DMS53 treated with DMSO at 0.1 percent for 48 hours (cell line): ENCODE results near the gene COL5A1.

Source experiments
- DNase-seq: peaks from one replicate; lab custom pipeline; 2025; ENCODE audit not compliant: unreplicated experiment; lab: John Stamatoyannopoulos, UW

Gene COL5A1

GRCh38 chr9:134737842-134738580, 96.4 kb downstream of the COL5A1 start:
- DNase-seq = no peak

- DNase-seq = no peak
Measured at GRCh38 chr9:134738869-134739659, 97.5 kb downstream of the COL5A1 start.

DNA sequence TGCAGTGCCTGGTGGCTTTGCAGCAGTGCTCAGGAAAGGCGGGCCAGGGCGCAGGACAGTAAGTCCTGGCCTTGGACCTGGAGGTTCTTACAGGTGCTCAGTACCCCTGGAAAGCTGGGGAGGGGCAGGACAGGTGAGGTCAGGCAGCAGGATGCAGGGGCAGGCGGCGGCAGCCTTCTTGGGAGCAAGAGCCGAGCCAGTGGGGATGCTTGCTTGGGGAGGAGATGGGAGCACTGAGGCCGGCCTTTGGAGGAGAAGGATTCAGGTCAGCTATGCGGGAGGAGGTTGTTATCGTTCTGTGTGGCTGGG, 98.0 kb downstream of the COL5A1 start:
- DNase-seq = no peak

GRCh38 chr9:134740071-134740470, 98.5 kb downstream of the COL5A1 start:
- no peak for DNase-seq

- DNase-seq = no peak
Measured at GRCh38 chr9:134741846-134742245, 100.2 kb downstream of the COL5A1 start.

- no peak for DNase-seq
Measured at GRCh38 chr9:134742822-134743535, 101.4 kb downstream of the COL5A1 start.

- no peak for DNase-seq
Measured at GRCh38 chr9:134743853-134744252, 102.2 kb downstream of the COL5A1 start.

DNA sequence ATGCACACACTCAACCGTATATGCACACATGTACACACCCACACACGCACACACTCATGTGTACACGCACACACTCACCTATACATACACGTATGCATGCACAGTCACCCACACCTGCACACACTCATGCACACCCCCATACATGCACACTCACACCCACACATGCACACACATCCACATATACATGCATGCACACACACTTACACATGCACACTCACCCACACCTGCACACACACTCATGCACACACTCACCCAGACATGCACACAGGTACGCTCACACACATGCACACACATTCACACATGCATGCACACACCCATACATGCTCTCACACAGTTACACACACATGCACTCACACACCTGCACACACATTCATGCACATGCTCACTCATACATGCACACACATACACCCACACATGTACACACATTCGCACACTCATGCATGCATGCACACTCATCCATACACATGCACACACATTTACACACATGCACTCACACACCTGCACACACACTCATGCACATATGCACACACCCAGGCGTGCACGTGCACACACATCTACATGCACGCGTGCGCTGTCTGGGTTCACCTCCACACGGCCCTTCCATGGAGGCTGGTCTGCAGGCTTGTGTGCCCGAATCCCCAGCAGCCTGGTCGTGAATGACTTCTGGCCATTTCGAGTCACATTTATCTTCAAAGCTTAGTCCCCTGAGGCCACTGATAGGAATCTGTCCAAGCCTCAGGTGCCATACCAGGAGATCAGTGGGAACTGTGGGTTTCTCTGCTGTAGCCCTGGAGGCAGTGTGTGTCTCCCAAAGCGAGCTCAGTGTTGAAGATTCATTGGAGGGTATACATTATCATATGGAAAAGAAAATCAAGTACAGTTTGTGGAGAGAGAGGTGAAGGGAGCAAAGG, 103.0 kb downstream of the COL5A1 start:
- no peak for DNase-seq

DNA sequence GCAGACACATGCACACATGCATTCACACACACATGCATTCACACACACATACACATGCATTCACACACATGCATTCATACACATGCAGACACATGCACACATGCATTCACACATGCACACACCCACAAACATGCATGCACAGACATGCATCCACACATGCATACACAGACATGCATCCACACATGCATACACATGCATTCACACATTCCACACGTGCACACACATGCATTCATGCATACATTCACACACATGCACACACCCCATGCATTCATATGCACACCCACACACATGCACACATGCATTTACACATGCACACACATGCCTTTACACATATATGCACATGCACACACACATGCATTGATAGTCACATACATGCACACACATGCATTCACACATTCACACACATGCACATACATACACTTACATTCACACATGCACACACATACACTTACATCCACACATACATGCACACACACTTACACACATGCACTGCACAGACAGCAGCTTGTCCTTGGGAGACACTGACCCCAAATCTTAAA, 106.4 kb downstream of the COL5A1 start:
- DNase-seq = no peak

- no peak for DNase-seq
Measured at GRCh38 chr9:134748591-134748990, 107.0 kb downstream of the COL5A1 start.

DNA sequence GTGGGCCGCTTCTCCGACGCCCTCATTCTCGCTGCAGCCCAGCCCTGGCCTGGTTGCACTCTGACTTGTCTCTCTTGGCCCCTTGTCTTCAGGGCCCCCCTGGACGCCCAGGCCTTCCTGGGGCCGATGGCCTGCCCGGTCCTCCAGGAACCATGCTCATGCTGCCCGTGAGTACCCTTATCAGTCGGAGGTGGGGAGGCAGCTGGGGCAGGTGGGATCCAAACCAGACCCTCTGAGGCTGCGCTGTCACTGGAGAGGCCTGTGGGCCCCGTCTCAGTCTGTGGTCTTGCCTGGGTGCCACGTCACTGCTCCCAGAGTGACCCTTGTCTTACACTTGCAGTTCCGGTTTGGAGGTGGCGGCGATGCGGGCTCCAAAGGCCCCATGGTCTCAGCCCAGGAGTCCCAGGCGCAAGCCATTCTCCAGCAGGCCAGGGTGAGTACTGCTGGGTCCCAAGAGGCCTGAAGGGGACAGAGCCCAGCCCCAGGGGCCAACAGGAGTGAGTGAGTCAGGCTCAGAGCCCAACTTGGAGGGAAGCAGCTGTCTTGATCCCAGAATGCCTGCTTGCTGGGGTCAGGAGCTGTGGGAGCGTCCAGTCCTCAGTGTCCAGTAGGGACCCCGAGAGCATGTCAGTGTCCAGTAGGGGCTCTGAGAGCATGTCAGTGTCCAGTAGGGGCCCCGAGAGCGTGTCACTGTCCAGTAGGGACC, 109.0 kb downstream of the COL5A1 start:
- no peak for DNase-seq

- DNase-seq = no peak
Measured at GRCh38 chr9:134751622-134752021, 110.0 kb downstream of the COL5A1 start.

DNA sequence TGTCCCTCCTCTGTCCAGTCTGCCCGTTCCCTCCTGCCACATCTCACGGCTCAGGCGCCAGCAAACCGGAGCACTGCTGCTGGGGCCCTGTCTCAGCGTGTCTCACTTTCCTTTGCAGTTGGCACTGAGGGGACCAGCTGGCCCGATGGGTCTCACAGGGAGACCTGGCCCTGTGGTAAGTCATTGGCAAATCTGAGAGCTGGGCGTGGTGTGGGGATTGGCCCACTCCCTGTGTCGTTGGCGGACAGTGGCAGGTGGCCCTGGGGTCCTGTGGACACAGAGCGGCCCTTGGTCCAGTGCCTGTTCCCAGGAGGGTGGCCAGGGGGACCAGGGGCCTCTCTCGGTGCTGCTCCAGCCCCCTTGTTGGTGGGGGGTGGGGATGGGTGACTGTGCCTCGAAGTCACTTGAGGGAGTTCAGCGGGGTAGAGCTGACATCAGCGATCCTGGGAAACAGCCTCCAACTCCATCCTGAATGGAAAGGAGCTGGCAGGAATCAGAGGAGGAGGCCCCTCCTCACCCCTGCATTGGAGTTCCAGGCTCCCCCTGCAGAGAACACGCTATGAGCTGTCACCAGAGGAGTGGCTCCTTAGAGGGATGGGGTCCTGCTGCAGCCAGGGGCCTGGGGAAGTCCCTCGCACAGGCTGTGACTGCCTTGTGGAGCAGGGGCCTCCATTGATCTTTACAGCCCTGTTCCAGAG, 111.0 kb downstream of the COL5A1 start:
- no peak for DNase-seq

GRCh38 chr9:134753191-134753590, 111.6 kb downstream of the COL5A1 start:
- no peak for DNase-seq

DNA sequence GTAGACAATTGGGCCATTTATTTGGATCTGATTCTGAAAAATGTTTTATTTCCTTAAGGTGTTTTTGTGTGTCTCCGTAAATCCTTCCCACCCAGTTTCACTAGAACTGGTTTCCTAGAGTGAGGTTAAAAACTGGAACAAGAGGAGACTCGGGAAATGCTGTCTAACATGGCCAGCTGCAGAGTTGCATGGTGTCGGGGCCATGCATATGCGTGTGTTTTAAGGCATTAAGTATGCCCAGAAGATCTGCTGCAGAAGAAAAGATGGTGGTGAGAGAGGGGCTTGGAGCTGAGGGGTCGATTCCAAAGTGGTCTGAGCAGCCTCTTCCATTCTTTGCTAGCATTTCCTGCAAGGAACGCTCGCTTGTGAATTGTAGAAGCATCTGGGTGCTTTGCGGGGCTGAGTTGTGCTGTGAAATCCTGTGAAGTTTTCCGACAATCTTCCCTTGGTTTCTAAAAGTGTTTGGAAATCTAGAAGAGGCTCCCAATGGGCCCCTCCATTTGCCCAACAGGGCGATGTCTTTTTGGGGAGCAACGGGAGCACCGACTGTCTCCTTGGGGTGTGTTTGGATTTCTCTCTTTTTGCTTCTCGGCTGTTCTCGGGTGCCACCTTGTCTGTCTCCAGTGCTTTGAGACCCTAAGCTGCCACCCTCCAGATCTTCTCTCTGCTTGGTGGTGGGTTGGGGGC, 113.8 kb downstream of the COL5A1 start:
- no peak for DNase-seq

DNA sequence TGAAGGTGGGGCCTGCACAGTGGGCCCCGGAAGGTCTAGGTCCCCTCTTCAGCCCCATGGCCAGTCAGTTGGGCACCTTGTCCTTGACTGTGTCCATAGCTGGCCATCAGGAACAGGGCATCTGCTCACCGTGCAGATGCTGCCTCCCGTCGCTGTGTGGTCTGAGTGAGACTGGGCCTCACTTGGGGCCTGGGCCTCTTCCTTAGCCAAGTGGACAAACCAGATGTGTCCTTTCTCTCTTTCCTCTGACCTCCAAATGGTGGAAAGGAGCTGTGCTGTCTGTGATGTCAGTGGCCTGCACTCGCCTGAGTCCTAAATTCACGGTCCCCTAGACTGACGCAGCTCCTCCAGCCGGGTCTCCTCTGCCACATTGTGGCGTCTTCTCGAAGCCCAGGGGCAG, 114.5 kb downstream of the COL5A1 start:
- no peak for DNase-seq

DNA sequence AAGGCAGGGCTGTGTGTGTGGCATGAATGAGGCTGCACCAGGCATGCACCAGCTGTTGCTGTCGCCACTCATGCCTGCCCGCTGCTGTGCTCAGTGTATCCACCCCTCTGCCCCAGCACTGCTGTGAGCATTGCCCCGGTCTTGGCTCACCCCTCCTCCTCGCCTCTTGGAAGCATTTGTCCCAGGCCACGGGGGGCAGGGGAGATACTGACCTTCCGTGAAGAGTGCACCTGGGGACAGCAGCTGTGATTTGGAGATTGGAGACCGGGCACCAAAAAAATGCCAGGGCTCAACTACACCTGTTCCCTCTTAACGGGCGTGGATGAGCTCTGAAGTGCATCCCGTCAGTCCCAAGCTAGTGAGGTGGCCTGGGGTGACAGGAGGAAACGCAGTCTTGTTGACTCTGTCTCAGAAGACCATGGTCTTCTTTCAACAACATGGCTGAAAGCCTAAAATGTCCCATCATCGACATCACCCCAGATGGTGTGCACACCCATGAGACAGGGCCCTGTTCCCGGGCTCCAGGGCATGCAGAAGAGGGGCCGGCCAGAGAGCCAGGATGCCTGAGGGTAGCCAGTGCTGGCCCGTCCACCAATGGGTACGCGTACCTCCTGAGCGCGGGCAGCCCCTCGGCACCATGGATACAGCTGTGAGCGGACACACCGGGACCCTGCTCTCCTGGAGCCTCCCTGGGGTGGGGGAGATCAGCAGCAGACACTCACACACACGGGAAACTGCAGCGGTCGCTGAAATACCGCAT, 115.8 kb downstream of the COL5A1 start:
- DNase-seq = no peak

GRCh38 chr9:134758949-134759607, 117.5 kb downstream of the COL5A1 start:
- no peak for DNase-seq
